HG03354 (cell line): ENCODE data around the gene ADIG.

Source experiments
- ATAC-seq: cut with Tn5 transposase; IDR thresholded peaks from one replicate; pipeline ENCODE4 v1.9.1; 2021; ENCODE audit warnings: mild to moderate bottlenecking; ENCODE audit not compliant: unreplicated experiment, poor library complexity, severe bottlenecking

Gene ADIG

GRCh38 chr20:38581013-38581412, at the start of gene ADIG:
ADIG (plus strand) TSS chr20:38581197; CDS start chr20:38581251, 54 bp downstream.
- no peak for ATAC-seq

- ATAC-seq: no peak
Observed at GRCh38 chr20:38534756-38535155, 46.2 kb upstream of the ADIG start.

GRCh38 chr20:38536310-38536709, 44.7 kb upstream of the ADIG start:
- ATAC-seq: no peak

GRCh38 chr20:38537176-38537575, 43.8 kb upstream of the ADIG start:
- no peak for ATAC-seq

GRCh38 chr20:38538789-38539188, 42.2 kb upstream of the ADIG start:
- ATAC-seq: no peak

GRCh38 chr20:38543014-38543906, 37.7 kb upstream of the ADIG start:
- no peak for ATAC-seq

- ATAC-seq: no peak
Observed at GRCh38 chr20:38545771-38546170, 35.2 kb upstream of the ADIG start.

- no peak for ATAC-seq
Observed at GRCh38 chr20:38547288-38548085, 33.5 kb upstream of the ADIG start.

GRCh38 chr20:38548356-38549083, 32.5 kb upstream of the ADIG start:
- no peak for ATAC-seq

GRCh38 chr20:38550274-38550673, 30.7 kb upstream of the ADIG start:
- ATAC-seq: no peak

- ATAC-seq: no peak
Observed at GRCh38 chr20:38551056-38551626, 29.9 kb upstream of the ADIG start.

GRCh38 chr20:38554986-38555385, 26.0 kb upstream of the ADIG start:
- ATAC-seq: no peak

- no peak for ATAC-seq
Observed at GRCh38 chr20:38555395-38555794, 25.6 kb upstream of the ADIG start.

- no peak for ATAC-seq
Observed at GRCh38 chr20:38557174-38557573, 23.8 kb upstream of the ADIG start.

GRCh38 chr20:38558596-38559360, 22.2 kb upstream of the ADIG start:
- ATAC-seq: no peak

- no peak for ATAC-seq
Observed at GRCh38 chr20:38559764-38560163, 21.2 kb upstream of the ADIG start.

- no peak for ATAC-seq
Observed at GRCh38 chr20:38563802-38564431, 17.1 kb upstream of the ADIG start.

- no peak for ATAC-seq
Observed at GRCh38 chr20:38564680-38565079, 16.3 kb upstream of the ADIG start.
